Measurements from ENCODE around the gene HIF3A.
"Not testable (repeated sequence)": the region's sequence is repeated elsewhere in the genome, so short reads cannot be mapped to it uniquely, and the experiment has no call there.

Gene HIF3A

GRCh38 chr19:46353730-46354528 lies 57.1 kb downstream of the HIF3A start:
- FAIRE-seq (no peak), DNase-seq (ENCODE audit: insufficient read length, low spot score) (no peak)

DNA sequence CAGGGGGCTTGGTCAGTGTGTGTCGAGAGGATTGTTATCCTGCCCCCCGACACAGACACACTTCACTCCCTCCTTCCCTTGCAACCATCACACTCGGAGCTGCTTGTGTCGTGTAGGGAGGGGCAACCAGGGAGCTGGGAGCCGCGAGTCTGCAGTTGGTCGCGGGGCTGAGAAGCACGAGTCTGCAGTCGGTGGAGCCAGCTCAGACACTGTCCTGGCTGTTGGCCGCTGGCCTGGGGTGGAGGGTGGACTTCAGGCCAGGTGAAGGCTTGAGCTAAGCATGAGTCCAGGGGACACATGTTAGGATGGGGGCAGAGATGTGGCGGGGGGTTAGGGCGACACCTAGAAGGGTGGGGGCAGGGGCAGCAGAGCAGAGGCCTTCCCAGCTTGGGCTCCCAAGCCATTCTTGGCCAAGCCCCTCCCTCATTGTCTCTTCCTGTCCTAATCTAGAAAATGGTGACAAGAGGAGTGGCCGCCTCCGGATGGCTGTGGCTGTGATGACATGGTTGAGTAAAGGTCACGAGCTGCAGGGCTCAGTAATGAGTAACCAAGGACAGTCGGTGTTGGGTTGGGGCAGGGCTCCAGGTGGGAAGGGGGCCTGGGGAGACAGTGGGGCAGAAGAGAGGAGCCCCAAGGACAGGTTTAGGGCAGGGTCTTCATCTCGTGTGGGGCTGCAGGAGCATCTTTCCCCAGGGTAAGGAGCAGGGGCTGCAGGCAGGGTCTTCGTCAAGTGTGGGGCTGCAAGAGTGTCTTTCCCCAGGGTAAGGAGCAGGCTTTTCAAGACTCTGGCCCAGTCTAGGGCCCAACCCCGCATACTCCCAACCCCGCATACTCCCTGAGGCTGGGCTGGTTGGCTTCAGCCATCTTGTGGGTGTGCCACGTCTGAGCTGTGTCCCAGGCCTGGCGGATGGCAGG lies 58.6 kb downstream of the HIF3A start:
- DNase-seq (ENCODE audit: insufficient read length, low spot score) (no peak), FAIRE-seq (no peak)

DNA sequence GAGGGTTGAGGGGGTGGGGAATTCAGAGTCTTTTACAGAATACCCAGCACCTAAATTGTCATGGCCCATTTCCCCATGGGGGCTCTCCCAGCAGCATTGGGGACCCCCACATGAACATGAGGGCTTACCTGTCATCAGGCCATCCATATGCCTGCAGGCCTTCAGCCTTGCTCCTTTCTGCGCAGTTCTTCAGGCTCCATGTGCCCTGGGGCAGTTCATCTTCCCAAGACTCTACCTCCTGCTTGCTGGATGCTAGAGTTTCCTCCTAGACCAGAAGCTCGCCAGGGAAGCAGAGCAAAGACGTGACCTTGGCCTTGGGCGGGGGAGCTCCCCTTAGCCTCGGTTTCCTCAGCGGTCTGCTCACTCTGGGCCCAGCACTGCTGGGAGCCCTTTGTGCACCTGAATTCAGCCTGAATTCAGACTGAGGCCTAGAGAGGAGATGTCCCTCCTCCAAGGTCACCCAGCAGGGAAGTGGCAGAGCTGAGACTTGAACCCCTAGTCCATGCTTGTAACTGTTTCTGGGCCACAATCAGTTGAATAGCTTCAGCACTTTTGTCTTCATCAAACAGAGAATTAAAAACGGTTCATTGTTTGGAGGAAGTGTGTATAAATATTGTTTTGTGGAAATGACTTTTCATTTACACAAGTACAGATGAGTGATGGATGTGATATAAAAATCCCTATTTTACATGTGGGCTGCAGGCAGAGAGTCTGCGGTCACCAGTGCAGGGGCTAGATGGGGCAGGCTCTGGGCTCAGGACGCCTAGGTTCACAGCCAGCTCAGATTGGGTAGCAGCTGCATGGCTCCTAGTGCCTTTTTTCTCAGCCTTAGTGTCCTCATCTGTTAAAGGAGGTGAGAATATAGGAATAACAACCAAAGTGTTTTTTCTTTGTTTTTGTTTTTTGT lies 59.6 kb downstream of the HIF3A start:
- FAIRE-seq (no peak), DNase-seq (ENCODE audit: insufficient read length, low spot score) (no peak)

GRCh38 chr19:46357846-46358583 lies 61.2 kb downstream of the HIF3A start:
- no peak for FAIRE-seq
- no peak for DNase-seq (ENCODE audit: insufficient read length, low spot score)

- no peak for FAIRE-seq
- DNase-seq (ENCODE audit: insufficient read length, low spot score), result no peak
These were observed 65.1 kb downstream of the HIF3A start for GRCh38 chr19:46361915-46362314.

GRCh38 chr19:46364359-46364758 lies 67.5 kb downstream of the HIF3A start:
- DNase-seq (ENCODE audit: insufficient read length, low spot score), result no peak
- FAIRE-seq, result no peak

GRCh38 chr19:46365561-46365960 lies 68.7 kb downstream of the HIF3A start:
- DNase-seq (ENCODE audit: insufficient read length, low spot score) (no peak), FAIRE-seq (no peak)

DNA sequence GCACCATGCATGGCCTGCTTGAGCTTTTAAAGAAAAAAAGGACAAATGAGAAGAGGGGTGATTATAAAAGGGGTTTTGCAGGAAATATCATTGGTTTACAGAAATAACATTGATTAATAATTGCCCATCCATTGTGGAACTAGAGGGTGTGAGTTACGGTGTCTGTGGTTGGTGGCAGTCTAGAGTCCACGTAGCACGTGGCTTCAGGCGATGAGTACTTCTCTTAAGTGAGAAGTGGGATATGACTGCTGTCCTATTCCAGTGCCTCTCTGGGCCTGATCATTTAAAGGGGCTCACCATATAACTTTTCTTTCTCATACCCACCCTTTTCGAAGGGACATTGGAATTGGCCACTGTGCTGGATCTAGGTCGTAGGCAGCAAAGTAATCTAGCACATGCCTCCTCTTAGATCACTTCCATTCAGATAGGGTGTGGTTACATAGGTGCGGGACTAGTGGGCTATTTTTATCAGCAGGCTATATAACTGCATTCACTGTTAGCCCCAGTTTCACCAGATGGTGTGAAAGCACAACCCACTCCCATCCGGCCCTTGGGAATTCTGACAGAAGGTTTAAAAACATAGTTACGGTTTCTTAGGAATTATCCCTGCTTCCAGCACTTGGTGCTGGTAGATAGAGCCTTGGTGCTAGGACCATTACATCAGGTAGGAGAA lies 69.9 kb downstream of the HIF3A start:
- DNase-seq (ENCODE audit: insufficient read length, low spot score), result no peak
- FAIRE-seq, result no peak

- DNase-seq (ENCODE audit: insufficient read length, low spot score), result no peak
- no peak for FAIRE-seq
These were observed 70.6 kb downstream of the HIF3A start for GRCh38 chr19:46367426-46367825.

GRCh38 chr19:46368116-46368515 lies 71.3 kb downstream of the HIF3A start:
- no peak for DNase-seq (ENCODE audit: insufficient read length, low spot score)
- no peak for FAIRE-seq

- FAIRE-seq (no peak), DNase-seq (ENCODE audit: insufficient read length, low spot score) (no peak)
These were observed 73.0 kb downstream of the HIF3A start for GRCh38 chr19:46369817-46370216.

DNA sequence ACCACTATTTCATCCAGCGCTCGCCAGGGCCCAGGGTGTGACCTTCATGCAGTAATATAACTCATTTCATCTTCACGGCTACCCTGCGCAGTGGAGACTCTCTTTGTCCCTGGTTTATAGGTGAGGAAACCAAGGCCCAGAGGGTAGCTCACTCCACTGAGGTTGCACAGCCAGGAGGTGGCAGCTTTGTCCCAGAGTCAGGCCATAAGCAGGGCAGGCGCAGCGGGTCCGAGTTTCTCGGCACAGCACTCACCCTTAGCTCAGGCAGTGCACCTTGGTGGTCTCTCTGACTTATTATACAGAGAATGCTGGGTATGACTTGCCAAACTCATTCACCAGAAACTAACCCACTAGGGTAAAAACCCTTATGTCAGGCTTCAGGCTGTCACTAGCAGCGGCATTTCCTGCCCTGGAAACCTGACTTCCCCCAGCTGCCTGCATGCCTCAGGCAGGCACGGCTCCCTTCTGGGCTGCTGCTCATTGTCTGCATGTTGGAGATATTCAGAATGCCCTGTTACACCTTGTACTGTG lies 74.6 kb downstream of the HIF3A start:
- FAIRE-seq (no peak), DNase-seq (ENCODE audit: insufficient read length, low spot score) (no peak)

GRCh38 chr19:46372901-46373490 lies 76.2 kb downstream of the HIF3A start:
- FAIRE-seq (no peak), DNase-seq (ENCODE audit: insufficient read length, low spot score) (no peak)

DNA sequence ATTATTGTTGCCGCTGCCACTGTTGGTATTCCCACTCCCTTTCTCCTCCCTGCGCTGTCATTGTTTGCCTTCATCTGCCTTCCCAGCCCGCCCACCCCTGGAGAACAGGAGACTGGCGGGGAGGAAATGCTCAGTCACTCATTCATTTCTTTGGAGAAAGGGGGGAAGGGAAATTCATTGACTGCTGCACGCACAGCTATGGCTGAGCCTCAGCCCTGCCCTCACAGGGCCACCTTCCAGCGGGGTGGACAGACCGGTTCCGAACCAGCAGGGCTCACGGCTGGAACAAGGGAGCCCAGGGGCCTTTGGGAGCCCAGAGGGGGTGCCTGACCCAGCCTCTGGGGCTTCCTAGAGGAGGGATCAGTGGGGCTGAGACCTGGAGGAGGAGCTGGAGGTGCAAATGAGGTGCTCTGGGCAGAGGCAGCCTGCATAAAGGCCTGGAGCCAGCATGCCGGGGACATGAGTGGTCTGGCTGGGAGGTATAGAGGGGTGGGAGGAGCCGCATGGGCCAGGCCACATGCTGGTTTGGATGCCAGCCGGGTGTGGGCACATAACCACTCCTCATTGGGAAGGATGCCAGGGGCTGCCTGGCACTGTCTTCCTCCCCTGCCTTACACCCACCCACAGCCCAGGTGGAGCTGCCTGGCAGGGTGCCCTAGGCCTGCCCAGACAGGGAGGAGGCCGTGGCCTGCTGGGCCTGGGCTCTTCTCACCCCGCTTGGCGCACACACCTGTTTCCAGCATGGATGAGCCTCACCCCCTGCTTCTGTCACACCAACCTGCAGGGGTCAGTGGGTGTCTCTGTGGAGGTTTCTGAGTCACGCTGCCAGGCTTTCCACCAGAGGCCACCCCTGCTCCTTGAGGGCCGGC lies 76.9 kb downstream of the HIF3A start:
- FAIRE-seq, result no peak

GRCh38 chr19:46374536-46375475 lies 78.0 kb downstream of the HIF3A start:
- FAIRE-seq, result no peak
- DNase-seq (ENCODE audit: insufficient read length, low spot score), result no peak

More for the DNA sequence above, 76.9 kb downstream of the HIF3A start:
- no peak for DNase-seq (ENCODE audit: insufficient read length, low spot score)

GRCh38 chr19:46375476-46376067 lies 78.7 kb downstream of the HIF3A start:
- DNase-seq (ENCODE audit: insufficient read length, low spot score); FAIRE-seq: not testable (repeated sequence)
